ENCODE results near the gene NR2C2.

NR2C2 gene

GRCh38 chr3:14921811-14922705 is 25.3 kb upstream of the NR2C2 start:
- no peak for DNase-seq

DNA sequence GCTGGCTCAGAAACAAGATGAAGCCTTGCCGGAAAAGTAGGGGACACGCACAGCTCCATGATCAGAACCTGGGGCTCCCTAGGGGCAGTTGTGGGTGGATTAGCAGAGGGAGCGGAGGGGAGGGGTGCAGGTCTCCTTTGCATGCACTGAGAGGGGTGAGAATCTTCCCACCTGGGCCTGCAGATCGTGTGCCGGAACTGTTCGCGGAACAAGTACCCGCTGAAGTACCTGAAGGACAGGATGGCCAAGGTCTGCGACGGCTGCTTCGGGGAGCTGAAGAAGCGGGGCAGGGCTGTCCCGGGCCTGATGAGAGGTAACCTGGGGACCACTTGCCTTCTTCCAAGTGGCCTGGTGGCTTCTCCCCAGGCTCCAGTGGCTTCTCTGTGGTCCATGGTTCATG is 24.5 kb upstream of the NR2C2 start:
- DNase-seq: no peak

DNA sequence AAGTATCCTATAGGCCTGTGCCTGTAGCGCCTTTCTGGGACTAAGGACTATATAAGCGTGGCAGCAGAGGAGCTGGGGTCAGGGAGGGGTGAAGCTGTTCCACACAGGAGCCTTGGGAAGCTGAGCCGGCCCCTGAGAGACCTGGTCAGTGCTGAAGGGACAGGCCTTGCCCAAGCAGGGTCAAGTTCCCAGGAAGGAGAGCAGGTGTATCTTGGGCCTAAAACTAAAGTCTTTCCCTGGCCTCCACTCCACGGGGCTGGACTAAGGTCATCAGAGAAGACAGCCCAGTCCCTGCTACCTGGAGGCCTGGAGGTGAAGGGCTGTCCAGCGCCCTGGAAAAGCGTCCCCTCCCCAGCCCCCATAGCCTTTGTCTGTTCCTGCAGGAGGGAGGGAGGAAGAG is 23.9 kb upstream of the NR2C2 start:
- no peak for DNase-seq

DNA sequence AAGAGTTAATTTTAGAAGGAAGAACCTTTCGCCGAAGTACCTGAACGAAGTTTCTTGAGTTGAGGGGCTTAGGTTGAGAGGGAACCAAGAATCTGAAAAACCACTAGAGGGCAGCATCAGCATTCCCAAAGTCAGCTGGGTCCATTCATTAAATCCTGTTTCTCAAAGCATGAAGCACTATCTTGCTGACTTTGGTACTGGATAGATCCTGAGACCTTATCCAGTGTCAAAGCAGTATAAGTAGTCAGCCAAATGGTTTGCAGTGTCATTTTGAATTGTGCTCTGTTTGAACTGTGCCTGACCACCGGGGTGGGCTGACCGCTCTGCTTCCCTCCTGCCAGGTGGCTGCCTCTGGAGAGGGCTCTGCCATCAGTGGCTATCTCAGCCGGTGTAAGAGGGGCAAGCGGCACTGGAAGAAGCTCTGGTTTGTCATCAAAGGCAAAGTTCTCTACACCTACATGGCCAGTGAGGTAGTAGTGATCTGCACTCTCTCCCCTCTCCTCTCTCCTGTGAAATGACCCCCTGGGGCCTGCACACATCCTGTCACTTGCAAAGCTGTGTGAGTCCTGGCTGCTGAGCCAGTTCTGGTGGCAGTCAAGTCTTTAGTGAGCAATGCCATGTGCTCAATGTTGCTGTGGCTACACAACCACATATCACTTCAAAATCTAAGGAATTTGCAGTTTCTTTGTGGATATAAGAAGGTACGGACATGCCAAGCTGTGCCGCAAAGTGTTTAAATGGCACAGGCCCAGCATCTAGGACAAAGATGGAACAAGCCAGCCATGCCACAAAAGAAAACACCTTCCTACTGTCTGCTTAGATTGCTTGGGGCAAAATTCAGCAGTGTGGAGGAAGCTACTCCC is 21.4 kb upstream of the NR2C2 start:
- DNase-seq: peak; percentile 1

- no peak for DNase-seq
Measured at GRCh38 chr3:14926592-14926991, 20.8 kb upstream of the NR2C2 start.

- DNase-seq: no peak
Measured at GRCh38 chr3:14927308-14927707, 20.1 kb upstream of the NR2C2 start.

- DNase-seq: no peak
Measured at GRCh38 chr3:14929310-14930074, 17.9 kb upstream of the NR2C2 start.

DNA sequence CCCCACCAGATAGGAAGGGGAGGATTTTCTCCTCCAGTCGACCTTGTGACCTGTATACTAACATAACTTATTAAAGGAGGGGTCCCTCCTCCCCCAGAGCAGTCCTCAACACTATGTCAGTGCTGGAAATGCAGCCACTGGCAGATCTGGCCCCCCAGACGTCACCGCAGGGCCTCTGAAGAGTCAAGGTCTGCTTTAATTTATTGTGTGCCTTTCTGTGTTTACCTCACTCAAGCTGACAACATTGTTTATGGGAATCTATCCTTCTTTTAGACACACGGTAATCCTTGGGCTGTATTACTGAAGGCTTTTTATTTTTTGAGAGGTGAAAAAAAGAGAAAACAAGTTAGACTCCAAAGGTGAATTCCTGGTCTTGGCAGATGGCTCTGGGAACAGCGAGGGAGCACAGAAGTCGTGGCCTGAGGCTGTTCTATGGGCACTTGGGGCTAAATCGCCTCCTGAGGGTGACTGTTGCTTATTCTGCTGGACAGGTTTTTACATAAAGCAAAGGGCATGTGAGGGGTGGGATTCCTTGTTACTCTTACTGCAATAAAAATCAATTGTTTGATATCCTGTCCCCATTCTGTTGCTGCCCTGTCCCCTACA is 13.5 kb upstream of the NR2C2 start:
- no peak for DNase-seq

DNA sequence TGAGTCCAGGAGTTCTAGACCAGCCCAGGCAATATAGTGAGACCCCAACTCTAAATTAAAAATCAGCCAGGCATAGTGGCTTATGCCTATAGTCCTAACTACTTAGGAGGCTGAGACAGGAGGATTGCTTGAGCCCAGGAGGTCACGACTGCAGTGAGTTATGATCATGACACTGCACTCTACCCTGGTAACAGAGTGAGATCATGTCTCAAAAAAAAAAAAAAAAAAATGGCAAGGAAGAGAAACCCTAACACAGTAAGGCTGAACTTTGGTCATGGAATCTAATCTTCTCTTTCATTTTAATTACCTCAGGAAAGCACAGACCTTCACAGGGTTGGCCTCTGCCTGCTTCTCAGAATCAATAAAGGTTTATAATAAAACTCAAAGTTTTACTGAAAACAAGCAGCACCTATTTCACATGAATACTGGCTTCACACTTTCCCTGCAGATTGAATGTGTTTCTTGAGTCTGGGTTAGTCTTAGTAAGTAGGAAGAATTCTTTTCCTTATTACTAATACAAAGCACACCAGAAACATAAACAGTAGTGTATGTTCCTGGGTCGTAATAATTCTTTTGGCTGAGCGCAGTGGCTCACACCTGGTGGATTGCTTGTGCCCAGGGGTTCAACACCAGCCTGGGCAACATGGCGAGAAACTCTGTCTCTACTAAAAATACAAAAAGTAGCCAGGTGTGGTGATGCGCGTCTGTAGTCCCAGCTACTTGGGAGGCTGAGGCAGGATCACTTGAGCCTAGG is 11.6 kb upstream of the NR2C2 start:
- DNase-seq: no peak

DNA sequence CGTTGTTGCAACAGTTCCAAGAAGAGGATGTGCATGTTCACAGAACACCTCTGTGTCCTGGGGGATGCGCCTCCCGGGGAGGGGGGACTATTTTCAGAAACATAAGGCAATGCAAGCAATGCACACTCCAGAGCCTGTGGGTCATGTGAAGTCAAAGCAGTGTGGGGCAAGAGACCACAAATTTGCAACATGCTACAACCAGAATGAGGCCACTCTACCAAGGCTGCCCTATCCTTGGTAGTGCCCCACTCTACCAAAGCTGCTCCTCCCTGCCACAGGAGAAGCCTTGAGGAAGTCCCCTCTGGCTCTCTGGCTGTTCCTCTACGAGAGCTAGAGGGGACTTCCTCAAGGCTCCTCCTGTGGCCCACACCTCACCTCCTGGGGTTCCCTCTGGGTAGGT is 8.4 kb upstream of the NR2C2 start:
- DNase-seq: no peak

GRCh38 chr3:14941871-14942270 is 5.5 kb upstream of the NR2C2 start:
- no peak for DNase-seq

GRCh38 chr3:14943042-14943441 is 4.3 kb upstream of the NR2C2 start:
- DNase-seq: no peak

DNA sequence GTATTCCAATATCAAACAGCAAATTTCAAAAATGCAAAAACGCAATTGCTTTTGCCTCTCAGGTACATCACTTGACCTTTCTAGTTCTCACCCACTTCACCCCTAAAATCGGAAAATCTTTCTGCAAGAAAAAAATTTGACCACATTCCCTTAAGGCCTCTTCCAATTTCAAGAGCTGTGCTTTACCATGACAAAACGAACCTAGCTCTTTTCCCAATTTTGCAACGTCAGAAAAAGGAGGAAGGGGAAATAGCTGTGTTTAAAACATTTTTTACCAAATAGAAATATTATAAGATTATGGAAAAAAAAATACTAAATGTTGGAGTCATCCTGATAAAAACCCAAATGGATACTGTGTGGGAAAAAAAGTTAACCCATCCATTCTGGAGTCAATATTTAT is 1.1 kb upstream of the NR2C2 start:
- DNase-seq: no peak

GRCh38 chr3:14946739-14947099 is 664 bp upstream of the NR2C2 start:
- no peak for DNase-seq

GRCh38 chr3:14947886-14948608 is 664 bp downstream of the NR2C2 start:
- peak; percentile 58 for DNase-seq

GRCh38 chr3:14948609-14949038 is 1.2 kb downstream of the NR2C2 start:
- DNase-seq: peak; percentile 57

GRCh38 chr3:14949126-14949525 is 1.7 kb downstream of the NR2C2 start:
- no peak for DNase-seq

GRCh38 chr3:14950274-14950673 is 2.9 kb downstream of the NR2C2 start:
- no peak for DNase-seq

DNA sequence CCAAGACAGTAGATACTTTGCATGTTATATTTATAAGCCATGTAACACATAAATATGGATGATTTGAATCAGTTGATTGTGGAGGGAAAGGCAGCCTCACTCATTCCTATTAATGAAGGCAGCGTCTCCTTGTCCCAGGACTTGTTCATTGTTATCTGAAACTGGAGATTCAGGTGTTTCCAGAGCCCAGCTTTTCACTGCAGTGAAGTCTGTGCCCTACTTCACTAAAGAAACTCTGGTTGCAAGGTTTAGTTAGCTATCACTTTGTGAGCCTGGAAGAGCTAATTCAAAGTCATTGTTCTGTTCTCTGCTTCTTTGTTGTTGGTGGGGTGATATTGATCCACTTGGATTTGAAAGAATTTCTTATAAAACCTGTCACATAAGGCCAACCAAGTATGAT is 9.8 kb downstream of the NR2C2 start:
- no peak for DNase-seq

DNA sequence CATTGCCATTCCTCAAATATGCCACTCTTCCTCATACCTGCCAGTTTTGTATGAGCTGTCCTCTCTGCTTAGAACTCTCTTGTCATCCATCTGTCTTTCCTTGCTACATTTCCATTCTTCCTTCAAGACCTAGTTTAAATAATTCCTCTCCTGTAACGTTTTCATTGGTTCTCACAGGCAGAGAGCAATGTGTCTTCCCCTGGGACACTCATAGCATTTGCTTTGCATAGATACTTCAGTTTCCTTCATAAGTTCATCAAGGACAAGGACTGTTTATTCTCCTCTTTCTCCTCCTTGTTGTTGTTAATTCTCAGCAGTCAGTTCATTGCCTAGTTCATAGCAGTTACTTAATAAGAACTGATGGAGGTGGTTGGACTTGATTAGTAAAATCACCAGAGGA is 10.5 kb downstream of the NR2C2 start:
- no peak for DNase-seq

- DNase-seq: no peak
Measured at GRCh38 chr3:14959359-14959943, 12.1 kb downstream of the NR2C2 start.

Measured in DMS79 (cell line).